NOMO-1 treated with DMSO at 0.1 percent for 48 hours (cell line): Measurements from ENCODE around the gene UPK2.
"Not testable (repeated sequence)": the region's sequence is repeated elsewhere in the genome, so short reads cannot be mapped to it uniquely, and the experiment has no call there.

Experiments
- DNase-seq: peaks from one replicate; lab custom pipeline; 2025; ENCODE audit not compliant: unreplicated experiment; lab: John Stamatoyannopoulos, UW

UPK2 gene

GRCh38 chr11:118984825-118985224 is 28.7 kb downstream of the UPK2 start:
- DNase-seq: no peak

DNA sequence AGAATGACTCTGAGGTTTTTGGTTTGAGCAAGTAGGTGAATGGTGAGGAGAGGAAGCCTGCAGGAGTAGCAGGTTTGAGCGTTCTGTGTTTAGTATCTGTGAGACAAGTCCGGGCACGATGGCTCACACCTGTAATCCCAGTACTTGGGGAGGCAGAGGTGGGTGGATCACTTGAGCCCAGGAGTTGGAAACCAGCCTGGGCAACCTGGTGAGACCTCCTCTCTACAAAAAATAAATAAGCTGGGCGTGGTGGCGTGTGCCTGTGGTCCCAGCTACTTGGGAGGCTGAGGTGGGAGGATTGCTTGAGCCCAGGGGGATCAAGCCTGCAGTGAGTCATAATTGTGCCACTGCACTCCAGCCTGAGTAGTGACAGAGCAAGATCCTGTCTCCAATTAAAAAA is 32.2 kb downstream of the UPK2 start:
- DNase-seq: no peak

DNA sequence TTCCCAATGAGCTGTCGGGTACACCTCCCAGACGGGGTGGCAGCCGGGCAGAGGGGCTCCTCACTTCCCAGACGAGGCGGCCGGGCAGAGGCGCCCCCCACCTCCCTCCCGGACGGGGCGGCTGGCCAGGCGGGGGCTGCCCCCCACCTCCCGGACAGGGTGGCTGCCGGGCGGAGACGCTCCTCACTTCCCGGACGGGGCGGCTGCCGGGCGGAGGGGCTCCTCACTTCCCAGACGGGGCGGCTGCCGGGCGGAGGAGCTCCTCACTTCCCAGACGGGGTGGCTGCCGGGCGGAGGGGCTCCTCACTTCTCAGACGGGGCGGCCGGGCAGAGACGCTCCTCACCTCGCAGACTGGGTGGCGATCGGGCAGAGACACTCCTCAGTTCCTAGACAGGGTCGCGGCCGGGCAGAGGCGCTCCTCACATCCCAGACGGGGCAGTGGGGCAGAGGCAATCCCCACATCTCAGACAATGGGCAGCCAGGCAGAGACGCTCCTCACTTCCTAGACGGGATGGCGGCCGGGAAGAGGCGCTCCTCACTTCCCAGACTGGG is 35.5 kb downstream of the UPK2 start:
- DNase-seq: not testable (repeated sequence)

- DNase-seq: peak; percentile 60
These were observed 41.0 kb downstream of the UPK2 start for GRCh38 chr11:118996926-118997626.

GRCh38 chr11:118997627-118998387 is 41.7 kb downstream of the UPK2 start, which contains the start of gene CENATAC:
TSS of gene CENATAC (plus strand) at chr11:118998138. CDS start at chr11:118998198, 60 bp downstream.
- peak; percentile 94 for DNase-seq

- no peak for DNase-seq
These were observed 42.3 kb downstream of the UPK2 start for GRCh38 chr11:118998388-118998717.

DNA sequence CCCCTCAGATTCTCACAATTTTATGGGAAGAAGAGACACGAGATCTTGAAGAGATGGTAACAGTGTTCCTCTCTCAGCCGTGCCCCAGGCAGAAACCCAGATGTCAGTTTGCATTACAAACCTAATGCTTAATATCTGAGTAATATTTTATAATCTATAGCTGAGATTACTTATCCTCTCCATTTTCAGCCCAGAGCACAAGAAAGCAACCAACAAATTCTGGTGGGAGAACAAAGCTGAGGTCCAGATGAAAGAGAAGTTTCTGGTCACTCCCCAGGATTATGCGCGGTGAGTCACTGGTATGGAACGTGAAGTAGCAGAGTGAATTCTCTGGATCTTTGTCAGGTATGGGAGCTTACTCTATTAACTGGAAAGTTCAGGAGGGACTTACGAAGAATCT is 42.7 kb downstream of the UPK2 start:
- no peak for DNase-seq

- DNase-seq: no peak
These were observed 44.8 kb downstream of the UPK2 start for GRCh38 chr11:119000906-119001305.

DNA sequence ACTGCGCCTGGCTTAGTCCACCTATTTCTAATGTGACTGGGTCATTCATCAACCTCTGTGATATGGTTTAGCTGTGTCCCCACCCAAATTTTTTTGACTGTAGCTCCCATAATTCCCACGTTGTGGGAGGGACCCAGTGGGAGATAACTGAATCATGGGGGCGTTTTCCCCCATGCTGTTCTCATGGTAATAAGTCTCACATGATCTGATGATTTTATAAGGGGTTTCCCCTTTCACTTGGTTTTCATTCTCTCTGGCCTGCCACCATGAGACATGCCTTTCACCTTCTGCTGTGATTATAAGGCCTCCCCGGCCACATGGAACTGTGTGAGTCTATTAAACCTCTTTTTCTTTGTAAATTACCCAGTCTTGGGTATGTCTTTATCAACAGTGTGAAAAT is 50.6 kb downstream of the UPK2 start:
- no peak for DNase-seq
